CD4-positive, alpha-beta T cell treated with Interferon alpha-2 for 1 hour (primary cell): ENCODE results near the gene PREB.

Experiments
- DNase-seq, 2 donors: peaks; one replicate each; pipeline ENCODE4 v3.0.0-alpha.2; 2020 to 2022

The PREB gene

GRCh38 chr2:27094353-27094984 is 40.0 kb downstream of the PREB start:
- DNase-seq: no peak

GRCh38 chr2:27093430-27094352 is 40.7 kb downstream of the PREB start:
- DNase-seq: no peak

- DNase-seq: no peak
These were observed 41.6 kb downstream of the PREB start for GRCh38 chr2:27092696-27093429.

- DNase-seq: no peak
These were observed 42.4 kb downstream of the PREB start for GRCh38 chr2:27091746-27092695.

GRCh38 chr2:27089111-27089954 is 45.1 kb downstream of the PREB start:
- no peak for DNase-seq

DNA sequence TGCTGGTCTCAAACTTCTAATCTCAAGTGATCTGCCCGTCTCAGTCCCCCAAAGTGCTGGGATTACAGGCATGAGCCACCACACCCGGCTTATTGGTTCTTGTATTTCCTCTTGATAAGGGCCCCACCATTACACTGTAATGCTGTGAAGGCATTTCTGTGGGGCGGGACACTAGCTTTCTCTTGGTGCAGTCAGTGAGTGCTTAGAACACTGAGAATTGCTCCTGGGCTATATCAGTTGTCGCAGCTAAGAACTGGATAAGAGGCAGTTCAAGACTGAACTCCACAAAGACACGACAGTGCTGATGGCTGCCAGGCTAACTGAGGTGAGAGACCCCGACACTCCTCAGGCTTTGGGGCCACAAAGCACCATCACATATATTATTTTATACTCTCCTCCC is 45.8 kb downstream of the PREB start:
- no peak for DNase-seq

GRCh38 chr2:27087823-27088410 is 46.5 kb downstream of the PREB start:
- DNase-seq: no peak

DNA sequence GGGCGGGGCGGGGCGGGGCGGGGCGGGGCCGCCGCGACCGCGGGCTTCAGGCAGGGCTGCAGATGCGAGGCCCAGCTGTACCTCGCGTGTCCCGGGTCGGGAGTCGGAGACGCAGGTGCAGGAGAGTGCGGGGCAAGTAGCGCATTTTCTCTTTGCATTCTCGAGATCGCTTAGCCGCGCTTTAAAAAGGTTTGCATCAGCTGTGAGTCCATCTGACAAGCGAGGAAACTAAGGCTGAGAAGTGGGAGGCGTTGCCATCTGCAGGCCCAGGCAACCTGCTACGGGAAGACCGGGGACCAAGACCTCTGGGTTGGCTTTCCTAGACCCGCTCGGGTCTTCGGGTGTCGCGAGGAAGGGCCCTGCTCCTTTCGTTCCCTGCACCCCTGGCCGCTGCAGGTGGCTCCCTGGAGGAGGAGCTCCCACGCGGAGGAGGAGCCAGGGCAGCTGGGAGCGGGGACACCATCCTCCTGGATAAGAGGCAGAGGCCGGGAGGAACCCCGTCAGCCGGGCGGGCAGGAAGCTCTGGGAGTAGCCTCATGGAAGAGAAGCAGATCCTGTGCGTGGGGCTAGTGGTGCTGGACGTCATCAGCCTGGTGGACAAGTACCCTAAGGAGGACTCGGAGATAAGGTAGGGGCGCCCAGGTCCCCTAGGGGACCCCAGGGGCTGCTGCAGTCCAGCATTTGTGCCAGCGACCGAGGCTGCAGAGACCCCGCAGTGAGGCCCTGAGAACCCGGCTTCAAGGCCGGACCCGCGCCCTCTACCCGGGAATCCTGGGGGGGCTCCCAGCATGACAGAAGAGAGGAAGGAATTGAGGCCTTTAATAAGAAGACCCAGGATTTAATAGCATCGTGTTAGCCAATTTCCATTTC is 47.5 kb downstream of the PREB start, which contains the start of gene KHK:
TSS of gene KHK (plus strand) at position 49 of the 870 bp plus-strand sequence. CDS start at position 537, 488 bp downstream.
- no peak for DNase-seq

GRCh38 chr2:27086090-27086723 is 48.2 kb downstream of the PREB start:
- DNase-seq: peak; percentile 97 to 98

DNA sequence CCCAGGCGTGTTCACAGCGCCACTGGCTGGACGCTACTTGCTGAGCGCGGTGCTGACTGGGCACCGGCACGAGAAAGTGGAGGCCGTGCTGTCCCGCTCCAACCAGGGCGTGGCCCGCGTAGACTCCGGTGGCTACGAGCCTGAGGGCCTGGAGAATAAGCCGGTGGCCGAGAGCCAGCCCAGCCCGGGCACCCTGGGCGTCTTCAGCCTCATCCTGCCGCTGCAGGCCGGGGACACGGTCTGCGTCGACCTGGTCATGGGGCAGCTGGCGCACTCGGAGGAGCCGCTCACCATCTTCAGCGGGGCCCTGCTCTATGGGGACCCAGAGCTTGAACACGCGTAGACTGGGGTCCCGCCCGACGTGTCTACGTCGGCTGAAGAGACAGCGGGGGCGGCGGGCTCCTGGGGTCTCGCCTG is 48.8 kb downstream of the PREB start:
- peak; percentile 14 to 29 for DNase-seq

- no peak for DNase-seq
These were observed 49.3 kb downstream of the PREB start for GRCh38 chr2:27085062-27085672.

DNA sequence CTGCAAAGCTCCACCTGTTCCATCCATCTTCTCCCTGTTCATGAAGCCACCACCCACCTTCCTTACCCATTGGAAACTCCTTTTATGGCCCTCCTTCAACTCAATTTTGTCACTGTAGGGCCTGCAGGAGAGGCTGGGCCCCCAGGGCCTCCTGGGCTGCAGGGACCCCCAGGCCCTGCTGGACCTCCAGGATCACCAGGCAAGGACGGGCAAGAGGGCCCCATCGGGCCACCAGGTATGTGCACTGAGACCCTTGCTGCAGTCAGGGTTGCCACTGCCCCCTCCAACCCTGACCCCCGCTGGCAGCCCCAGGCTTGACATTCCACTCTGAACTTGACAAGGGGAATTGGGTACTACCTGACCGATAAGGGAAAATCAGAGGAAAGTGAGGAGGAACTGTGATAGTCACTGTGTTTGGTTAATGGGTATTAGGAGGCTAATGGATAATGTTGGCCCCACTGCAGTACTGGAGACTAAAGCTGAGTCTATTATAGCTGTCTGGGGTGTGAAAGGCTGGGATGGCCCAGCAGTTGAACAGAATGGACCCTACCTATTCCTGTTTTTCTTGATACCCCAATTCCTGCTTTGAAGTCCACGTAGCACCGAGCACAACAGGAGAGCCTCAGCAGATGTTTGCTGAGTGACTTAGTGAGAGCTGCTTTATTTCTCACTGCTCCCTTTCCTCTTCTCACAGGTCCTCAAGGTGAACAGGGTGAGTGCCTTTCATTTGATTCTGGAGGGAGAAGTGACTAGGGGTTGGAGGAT is 50.0 kb downstream of the PREB start:
- no peak for DNase-seq

GRCh38 chr2:27083410-27084296 is 50.8 kb downstream of the PREB start:
- no peak for DNase-seq

- no peak for DNase-seq
These were observed 51.5 kb downstream of the PREB start for GRCh38 chr2:27082773-27083409.

- DNase-seq: no peak
These were observed 52.3 kb downstream of the PREB start for GRCh38 chr2:27081984-27082772.
